GM12878 (cell line): ENCODE measurements around the gene CIAO1. TPM values are rescaled to one million over a fixed set of nuclear protein-coding genes. Genes with fewer than 3 reads are reported as not detected.

Source experiments
- BACH1 ChIP-seq: fragments of 450-650 bp; IDR thresholded peaks from 2 replicates; pipeline ENCODE4 v1.6.1; 2017; ENCODE audit warnings: mild to moderate bottlenecking, borderline replicate concordance
- BCL3 ChIP-seq: IDR thresholded peaks from 2 replicates; pipeline ENCODE4 v1.6.1; 2011; ENCODE audit warnings: borderline replicate concordance, low read depth, mild to moderate bottlenecking, moderate library complexity, low read length; ENCODE audit not compliant: insufficient read depth, poor library complexity, severe bottlenecking
- CBX5 ChIP-seq: sonication (generic); IDR thresholded peaks from 2 replicates; pipeline ENCODE4 v1.6.1; 2016; ENCODE audit warnings: low read depth, moderate library complexity, mild to moderate bottlenecking, inconsistent platforms
- CREB1 ChIP-seq: IDR thresholded peaks from 2 replicates; pipeline ENCODE4 v1.6.1; 2012; ENCODE audit warnings: low read depth, mild to moderate bottlenecking, inconsistent platforms
- E2F4 ChIP-seq: IDR thresholded peaks from 2 replicates; pipeline ENCODE4 v1.6.1; 2012; ENCODE audit warnings: low read depth, low read length, improper control_type of control experiment
- ELK1 ChIP-seq: IDR thresholded peaks from 2 replicates; pipeline ENCODE4 v1.6.1; 2012; ENCODE audit warnings: low read depth, low read length, improper control_type of control experiment
- GATAD2B ChIP-seq: fragments of 450-650 bp; conservative IDR thresholded peaks from 2 replicates; pipeline ENCODE4 v1.6.1; 2017; ENCODE audit warnings: low read depth, mild to moderate bottlenecking, moderate library complexity
- NFIC ChIP-seq: IDR thresholded peaks from 2 replicates; pipeline ENCODE4 v1.6.1; 2012; ENCODE audit warnings: low read depth, mild to moderate bottlenecking, inconsistent platforms, low read length, moderate library complexity
- NR2C1 ChIP-seq: fragments of 450-650 bp; IDR thresholded peaks from 2 replicates; pipeline ENCODE4 v1.6.1; 2017; ENCODE audit warnings: antibody characterized with exemption, mild to moderate bottlenecking, moderate library complexity
- POLR2AphosphoS2 ChIP-seq: IDR thresholded peaks from 2 replicates; pipeline ENCODE4 v1.6.1; 2011; ENCODE audit warnings: low read depth, mild to moderate bottlenecking, low read length, improper control_type of control experiment, moderate library complexity
- POLR2AphosphoS5 ChIP-seq: IDR thresholded peaks from 2 replicates; pipeline ENCODE4 v1.6.1; 2011; ENCODE audit warnings: mild to moderate bottlenecking, low read length, inconsistent platforms
- POU2F2 ChIP-seq: IDR thresholded peaks from 3 replicates; pipeline ENCODE4 v1.6.1; 2011; ENCODE audit warnings: low read depth, mild to moderate bottlenecking, low read length, borderline replicate concordance
- RCOR1 ChIP-seq: conservative IDR thresholded peaks from 2 replicates; pipeline ENCODE4 v1.6.1; 2012; ENCODE audit warnings: low read depth, low read length, improper control_type of control experiment
- REST ChIP-seq: IDR thresholded peaks from 2 replicates; pipeline ENCODE4 v1.6.1; 2012; ENCODE audit warnings: mild to moderate bottlenecking, low read depth, low read length
- SMC3 ChIP-seq: IDR thresholded peaks from 2 replicates; pipeline ENCODE4 v1.6.1; 2011; ENCODE audit warnings: low read length, improper control_type of control experiment, borderline replicate concordance
- SPI1 ChIP-seq: IDR thresholded peaks from 2 replicates; pipeline ENCODE4 v1.6.1; 2011; ENCODE audit warnings: low read depth, mild to moderate bottlenecking, low read length, moderate library complexity, borderline replicate concordance; ENCODE audit not compliant: insufficient read depth
- TCF12 ChIP-seq: IDR thresholded peaks from 2 replicates; pipeline ENCODE4 v1.6.1; 2011; ENCODE audit warnings: low read depth, mild to moderate bottlenecking, low read length
- TCF7 ChIP-seq: IDR thresholded peaks from 2 replicates; pipeline ENCODE4 v1.6.1; 2014; ENCODE audit warnings: antibody characterized with exemption, borderline replicate concordance
- USF2 ChIP-seq: IDR thresholded peaks from 2 replicates; pipeline ENCODE4 v1.6.1; 2011; ENCODE audit warnings: low read depth, low read length, improper control_type of control experiment, borderline replicate concordance
- WRNIP1 ChIP-seq: IDR thresholded peaks from 2 replicates; pipeline ENCODE4 v1.6.1; 2011; ENCODE audit warnings: low read depth, low read length, improper control_type of control experiment, borderline replicate concordance
- polyA plus RNA-seq, 11 experiments: library from polyadenylated mRNA; depleted of rRNA in 4 of 11; unstranded in 6 of 11; stranded (reverse) in 5 of 11; fragments of >200 nt; fragmentation: Nextera tagmentation in 4 of 11; fragmentation: Illumina TruSeq in 1 of 11; extraction: Ambion mirVana in 4 of 11; extraction: Trizol in 1 of 11; gene quantifications; 1 replicate in 1 of 11; 2 replicates in 10 of 11; pipeline versions ENCODE4 v1.2.1 to v1.2.3, GENCODE V29; 2011 to 2016; ENCODE audit warnings: inconsistent platforms in 2 of 11, missing spikeins in 2 of 11, low read depth in 1 of 11
- total RNA-seq, 4 experiments: library from RNA; depleted of rRNA in 3 of 4; stranded (reverse); fragments of >200 nt in 3 of 4; fragmentation: Illumina TruSeq in 1 of 4; extraction: Trizol in 1 of 4; gene quantifications; 2 replicates each; pipeline versions ENCODE4 v1.2.1 to v1.2.3, GENCODE V29; 2013 to 2021

The CIAO1 gene
- total and polyA plus RNA-seq, 10 of the 15 experiments (the other 5 are each of a cell fraction or from before 2014, with no cell fraction given): 8.3 to 89.4 (median 63.4) TPM

- TF ChIP-seq BCL3: peak; percentile 23
- TF ChIP-seq CBX5: no peak
- TF ChIP-seq TCF7: no peak
- TF ChIP-seq SPI1: peak; percentile 99
- TF ChIP-seq POU2F2: no peak
- TF ChIP-seq POLR2AphosphoS5: peak; percentile 64; the same call in 1 of the 2 replicates
- TF ChIP-seq TCF12: 0 out of 2 replicates have a peak, but pooled peaks have one; percentile 7
- no peak for TF ChIP-seq REST
- peak; percentile 64; the same call in 1 of the 2 replicates for TF ChIP-seq NFIC
- TF ChIP-seq BACH1: peak; percentile 44; the same call in 1 of the 2 replicates
- no peak for TF ChIP-seq E2F4
- no peak for TF ChIP-seq USF2
- no peak for TF ChIP-seq RCOR1
- peak; percentile 67; the same call in 1 of the 2 replicates for TF ChIP-seq GATAD2B
- no peak for TF ChIP-seq WRNIP1
- no peak for TF ChIP-seq NR2C1
- no peak for TF ChIP-seq ELK1
- TF ChIP-seq SMC3: no peak
- TF ChIP-seq POLR2AphosphoS2: no peak
- peak; percentile 45; the same call in 1 of the 2 replicates for TF ChIP-seq CREB1
Observed at GRCh38 chr2:96225016-96225533, 41.0 kb upstream of the CIAO1 start (continued).
